Astrocyte of the cerebellum (primary cell): ENCODE measurements around the gene EEF2.
A peak's percentile ranks its signal among the peaks of the same experiment; 100 is the strongest.
"Not testable (repeated sequence)": the region's sequence is repeated elsewhere in the genome, so short reads cannot be mapped to it uniquely, and the experiment has no call there.

Source experiments
- DNase-seq: peaks from one replicate; pipeline ENCODE4 v3.0.0-alpha.2; 2011; ENCODE audit warnings: low read depth
- H3K4me3 ChIP-seq: 2 replicates; pipeline ENCODE4 v1.5.1; 2011; ENCODE audit warnings: mild to moderate bottlenecking, low read depth, low read length, moderate library complexity
- in situ Hi-C: cut with HindIII; loops from 2 replicates; pipeline ENCODE4 v1.10.0; 2017; ENCODE audit warnings: low sequenced_read_pairs
- TF ChIP-seq, protein P1 (sequence below): IDR thresholded peaks from 2 replicates; pipeline ENCODE4 v1.5.1; 2012; ENCODE audit warnings: low read length, low read depth, moderate library complexity, mild to moderate bottlenecking; ENCODE audit errors: missing control alignments

The EEF2 gene

DNA sequence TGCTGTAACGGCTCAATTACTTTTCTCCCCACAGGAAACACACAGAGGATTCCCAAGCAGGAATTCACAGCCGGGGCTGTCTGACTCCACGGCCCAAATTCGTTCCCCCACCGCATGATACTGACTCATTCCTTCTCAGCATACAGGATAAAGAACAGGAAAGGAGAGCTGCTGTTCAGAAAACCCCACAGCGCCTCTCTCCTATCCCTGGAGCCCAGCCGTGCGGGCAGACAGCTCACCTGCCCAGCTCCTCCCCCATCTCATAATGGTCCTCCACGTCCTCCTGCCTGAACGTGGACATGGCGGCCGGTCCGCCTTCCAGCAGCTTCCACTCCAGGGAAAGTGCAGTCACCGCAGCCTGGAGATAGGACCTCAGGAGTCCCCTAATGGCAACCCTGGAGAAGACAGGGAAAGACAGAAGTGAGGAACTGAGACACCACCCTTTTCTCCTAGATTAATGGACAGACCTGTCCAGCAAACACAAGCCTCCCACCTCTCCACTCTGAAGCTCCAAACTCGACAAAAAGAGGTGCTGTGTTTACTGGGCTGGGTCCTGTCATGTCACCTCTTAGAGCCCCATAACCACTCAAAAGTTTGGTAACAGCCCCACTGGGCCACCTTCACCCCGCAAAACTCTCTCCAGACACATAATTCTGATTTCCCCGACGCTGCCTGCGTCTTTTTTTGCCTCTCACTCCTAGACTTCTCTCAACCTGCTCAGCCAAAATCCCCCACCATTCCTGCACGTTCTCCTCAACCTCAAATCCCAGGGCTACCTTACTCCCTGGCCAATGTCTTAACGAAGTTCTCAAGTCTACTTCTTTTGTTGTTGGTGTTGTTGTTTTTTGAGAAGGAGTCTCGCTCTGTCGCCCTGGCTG lies 15.6 kb downstream of the EEF2 start:
- DNase-seq = peak; percentile 81
- peak overlapping the region; percentile 91 for H3K4me3 ChIP-seq
- in situ Hi-C loops = no loop called here
- TF ChIP-seq, protein P1, sequence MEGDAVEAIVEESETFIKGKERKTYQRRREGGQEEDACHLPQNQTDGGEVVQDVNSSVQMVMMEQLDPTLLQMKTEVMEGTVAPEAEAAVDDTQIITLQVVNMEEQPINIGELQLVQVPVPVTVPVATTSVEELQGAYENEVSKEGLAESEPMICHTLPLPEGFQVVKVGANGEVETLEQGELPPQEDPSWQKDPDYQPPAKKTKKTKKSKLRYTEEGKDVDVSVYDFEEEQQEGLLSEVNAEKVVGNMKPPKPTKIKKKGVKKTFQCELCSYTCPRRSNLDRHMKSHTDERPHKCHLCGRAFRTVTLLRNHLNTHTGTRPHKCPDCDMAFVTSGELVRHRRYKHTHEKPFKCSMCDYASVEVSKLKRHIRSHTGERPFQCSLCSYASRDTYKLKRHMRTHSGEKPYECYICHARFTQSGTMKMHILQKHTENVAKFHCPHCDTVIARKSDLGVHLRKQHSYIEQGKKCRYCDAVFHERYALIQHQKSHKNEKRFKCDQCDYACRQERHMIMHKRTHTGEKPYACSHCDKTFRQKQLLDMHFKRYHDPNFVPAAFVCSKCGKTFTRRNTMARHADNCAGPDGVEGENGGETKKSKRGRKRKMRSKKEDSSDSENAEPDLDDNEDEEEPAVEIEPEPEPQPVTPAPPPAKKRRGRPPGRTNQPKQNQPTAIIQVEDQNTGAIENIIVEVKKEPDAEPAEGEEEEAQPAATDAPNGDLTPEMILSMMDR = peak; percentile 36

DNA sequence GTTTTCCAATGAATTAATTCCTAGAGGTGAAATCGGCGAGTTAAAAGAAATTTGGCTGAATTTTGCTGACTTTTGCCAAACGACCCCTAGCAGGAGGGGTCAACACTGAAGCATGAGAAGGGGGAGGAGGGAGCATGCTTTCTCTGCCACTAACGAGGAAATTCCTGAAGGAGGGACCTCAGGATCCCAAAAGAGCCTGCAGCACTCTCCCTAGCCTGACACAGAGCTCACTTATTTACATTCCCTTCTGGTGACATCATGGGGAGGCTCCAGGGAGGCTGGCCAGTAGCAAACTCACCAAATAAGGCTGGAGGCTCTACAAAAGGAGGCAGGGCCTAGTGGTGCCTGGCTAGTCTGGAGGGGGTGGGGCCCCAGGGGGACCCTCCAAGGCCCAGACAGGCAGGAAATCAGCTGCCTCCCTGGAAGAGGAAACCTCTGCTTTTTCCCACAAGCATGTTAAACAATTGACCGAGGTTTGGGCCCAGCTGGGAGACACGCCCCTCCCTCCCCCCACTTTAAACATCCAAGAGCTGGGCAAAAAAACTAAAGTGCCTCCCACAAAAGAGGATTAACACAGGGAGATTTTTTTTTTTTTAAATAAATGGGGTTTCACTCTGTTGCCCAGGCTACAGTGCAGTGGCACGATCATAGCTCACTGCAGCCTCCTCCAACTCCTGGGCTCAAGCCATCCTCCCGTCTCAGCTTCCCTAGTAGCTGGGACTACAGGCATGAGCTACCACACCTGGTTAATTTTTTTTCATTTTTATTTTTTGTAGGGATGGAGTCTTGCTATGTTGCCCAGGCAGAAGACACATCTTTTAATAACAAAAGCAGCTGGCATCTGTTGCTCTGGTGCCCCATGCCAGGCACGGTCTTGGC lies 16.5 kb downstream of the EEF2 start:
- in situ Hi-C loops = no loop called here
- TF ChIP-seq, protein P1 = no peak
- peak overlapping the region; percentile 91 for H3K4me3 ChIP-seq
- peak; percentile 99 for DNase-seq

DNA sequence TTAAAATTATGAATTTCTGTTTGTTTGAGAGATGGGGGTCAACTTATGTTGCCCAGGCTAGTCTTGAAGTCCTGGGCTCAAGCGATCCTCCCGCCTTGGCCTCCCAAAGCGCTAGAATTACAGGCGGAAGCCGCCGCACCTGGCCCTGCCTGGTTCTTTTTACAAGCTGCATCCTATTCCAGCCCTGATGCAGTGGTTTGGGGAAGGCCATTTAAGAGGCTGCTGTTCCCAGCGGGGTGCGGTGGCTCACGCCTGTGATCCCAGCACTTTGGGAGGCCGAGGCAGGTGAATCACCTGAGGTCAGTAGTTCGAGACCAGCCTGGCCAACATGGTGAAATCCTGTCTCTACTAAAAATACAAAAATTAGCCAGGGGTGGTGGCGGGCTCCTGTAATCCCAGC lies 17.3 kb downstream of the EEF2 start:
- DNase-seq, H3K4me3 ChIP-seq, in situ Hi-C loops: not testable (repeated sequence)

DNA sequence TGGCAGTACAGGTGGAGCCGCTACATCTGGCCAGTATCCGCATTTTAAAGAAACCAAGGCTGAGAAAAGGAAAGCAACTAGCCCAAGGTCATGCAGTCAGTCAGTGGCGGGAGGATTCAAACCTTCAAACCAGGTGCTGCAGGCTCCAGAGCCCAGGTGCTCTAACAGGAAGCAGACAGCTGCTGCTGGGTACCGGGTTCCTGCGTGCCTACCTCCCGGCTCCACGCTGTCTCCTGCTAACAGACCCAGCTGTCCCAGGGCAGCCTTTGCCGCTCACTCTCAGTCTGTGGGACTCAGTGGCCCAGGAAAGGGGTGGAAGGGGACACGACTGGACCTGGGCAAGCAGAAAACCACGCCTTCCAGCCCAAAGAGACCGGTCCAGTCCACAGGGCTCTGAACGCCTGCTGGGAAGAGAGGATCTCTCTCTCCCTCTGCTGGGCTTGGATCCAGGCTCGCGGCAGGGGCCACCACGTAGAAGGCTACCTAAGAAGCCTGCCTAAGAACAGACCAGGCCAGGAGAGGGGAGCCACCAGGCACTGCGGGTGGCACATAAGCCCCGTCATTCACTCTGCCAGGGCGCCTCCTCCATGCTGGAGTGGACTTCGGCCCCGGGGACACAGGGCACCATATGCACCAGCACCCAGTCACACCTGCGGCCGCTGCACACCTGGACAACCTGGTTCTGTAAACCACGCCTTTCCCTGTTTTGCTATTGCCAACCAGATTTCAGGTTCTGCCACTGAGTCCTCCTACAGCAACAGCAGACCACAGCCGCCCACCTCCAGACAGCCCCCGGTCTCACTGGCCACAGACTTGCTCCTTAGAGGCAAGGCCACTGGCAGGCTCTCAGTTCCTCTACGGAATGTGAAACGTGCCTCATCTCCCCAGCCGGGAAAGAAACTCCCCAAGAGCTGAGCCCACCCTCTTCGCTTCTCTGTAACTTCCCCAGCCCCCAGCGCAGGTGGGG lies 18.9 kb downstream of the EEF2 start:
- H3K4me3 ChIP-seq = no peak overlapping the region
- no peak for DNase-seq
- TF ChIP-seq, protein P1 = no peak
- in situ Hi-C loops = no loop called here

DNA sequence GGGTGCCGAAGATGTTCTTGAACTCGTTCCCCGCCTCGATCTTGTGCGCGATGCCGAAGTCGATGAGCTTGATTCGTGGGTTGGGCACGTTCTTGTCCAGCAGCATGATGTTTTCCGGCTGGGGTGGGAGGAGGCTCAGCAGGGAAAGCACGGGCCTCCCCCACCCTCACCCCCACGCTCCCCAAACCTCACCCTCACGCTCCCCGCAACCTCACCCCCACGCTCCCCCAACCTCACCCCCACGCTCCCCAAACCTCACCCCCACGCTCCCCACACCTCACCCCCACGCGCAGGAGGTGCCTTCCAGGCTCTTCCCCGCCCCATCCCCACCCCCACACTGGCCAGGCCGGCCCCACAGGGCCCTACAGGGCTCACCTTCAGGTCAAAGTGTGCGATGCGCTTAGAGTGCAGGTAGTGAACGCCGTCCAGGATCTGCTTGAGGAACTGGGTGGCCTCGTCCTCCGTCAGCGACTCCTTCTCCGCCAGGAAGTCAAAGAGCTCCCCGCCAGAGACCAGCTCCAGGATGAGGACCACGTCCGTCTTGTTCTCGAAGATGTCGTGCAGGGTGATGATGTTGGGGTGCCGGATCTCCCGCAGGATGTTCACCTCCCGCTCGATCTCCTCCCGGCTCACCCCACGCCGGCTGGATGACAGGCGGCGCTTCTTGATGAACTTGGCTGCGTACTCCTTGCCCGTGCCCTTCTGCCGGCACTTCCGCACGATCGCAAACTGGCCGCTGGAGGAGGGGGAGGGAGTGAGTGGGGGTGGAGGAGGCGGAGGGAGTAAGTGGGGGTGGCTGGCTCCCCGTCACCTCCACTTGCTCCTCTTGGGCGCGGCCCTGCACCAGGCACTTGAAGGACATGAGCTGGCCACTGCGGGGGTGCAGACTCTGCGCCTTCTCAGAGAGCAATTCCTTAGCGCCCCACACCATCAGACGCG lies 20.7 kb downstream of the EEF2 start:
- in situ Hi-C loops = no loop called here
- DNase-seq = no peak
- H3K4me3 ChIP-seq = no peak overlapping the region
- TF ChIP-seq, protein P1 = no peak
